Stimulated activated CD4-positive, alpha-beta T cell treated with anti-CD3 and anti-CD28 coated beads, Interleukin-2, amount 100 ng/mL, for 24 hours (primary cell): ENCODE measurements around the gene COMMD9.

Experiments
- DNase-seq, 2 donors: peaks; one replicate each; pipeline ENCODE4 v3.0.0-alpha.2; 2020

Gene COMMD9

GRCh38 chr11:36251823-36252222 lies 37.4 kb downstream of the COMMD9 start:
- no peak for DNase-seq

- DNase-seq = no peak
These were observed 40.0 kb downstream of the COMMD9 start for GRCh38 chr11:36249246-36249645.

GRCh38 chr11:36248436-36248835 lies 40.8 kb downstream of the COMMD9 start:
- DNase-seq = no peak

- no peak for DNase-seq
These were observed 41.7 kb downstream of the COMMD9 start for GRCh38 chr11:36247493-36247892.

GRCh38 chr11:36243641-36244040 lies 45.6 kb downstream of the COMMD9 start:
- no peak for DNase-seq

GRCh38 chr11:36241497-36241896 lies 47.7 kb downstream of the COMMD9 start:
- DNase-seq = no peak

GRCh38 chr11:36240801-36241200 lies 48.4 kb downstream of the COMMD9 start:
- no peak for DNase-seq

- DNase-seq = no peak
These were observed 49.1 kb downstream of the COMMD9 start for GRCh38 chr11:36240173-36240572.

- DNase-seq = no peak
These were observed 49.6 kb downstream of the COMMD9 start for GRCh38 chr11:36239636-36240035.

GRCh38 chr11:36238881-36239280 lies 50.3 kb downstream of the COMMD9 start:
- no peak for DNase-seq

- no peak for DNase-seq
These were observed 51.1 kb downstream of the COMMD9 start for GRCh38 chr11:36238036-36238631.

GRCh38 chr11:36237391-36237790 lies 51.8 kb downstream of the COMMD9 start:
- no peak for DNase-seq

- DNase-seq = no peak
These were observed 53.5 kb downstream of the COMMD9 start for GRCh38 chr11:36235750-36236149.

GRCh38 chr11:36234825-36235224 lies 54.4 kb downstream of the COMMD9 start:
- DNase-seq = no peak

GRCh38 chr11:36233204-36233603 lies 56.0 kb downstream of the COMMD9 start:
- DNase-seq = no peak

- no peak for DNase-seq
These were observed 58.2 kb downstream of the COMMD9 start for GRCh38 chr11:36230779-36231699.

- no peak for DNase-seq
These were observed 60.0 kb downstream of the COMMD9 start for GRCh38 chr11:36229091-36229705.

GRCh38 chr11:36228689-36229088 lies 60.5 kb downstream of the COMMD9 start:
- no peak for DNase-seq

- no peak for DNase-seq
These were observed 62.2 kb downstream of the COMMD9 start for GRCh38 chr11:36227044-36227443.

GRCh38 chr11:36224209-36224882 lies 64.9 kb downstream of the COMMD9 start:
- DNase-seq = no peak

GRCh38 chr11:36222831-36223635 lies 66.2 kb downstream of the COMMD9 start:
- DNase-seq = no peak
